Measurements from ENCODE around the gene MAFB.
"Not testable (repeated sequence)": the region's sequence is repeated elsewhere in the genome, so short reads cannot be mapped to it uniquely, and the experiment has no call there.

Gene MAFB

GRCh38 chr20:40689100-40689942 is at the start of gene MAFB:
Gene MAFB (minus strand): TSS chr20:40689236. CDS start chr20:40688850, 386 bp downstream.
- no peak for DNase-seq (ENCODE audit: low read depth)

DNA sequence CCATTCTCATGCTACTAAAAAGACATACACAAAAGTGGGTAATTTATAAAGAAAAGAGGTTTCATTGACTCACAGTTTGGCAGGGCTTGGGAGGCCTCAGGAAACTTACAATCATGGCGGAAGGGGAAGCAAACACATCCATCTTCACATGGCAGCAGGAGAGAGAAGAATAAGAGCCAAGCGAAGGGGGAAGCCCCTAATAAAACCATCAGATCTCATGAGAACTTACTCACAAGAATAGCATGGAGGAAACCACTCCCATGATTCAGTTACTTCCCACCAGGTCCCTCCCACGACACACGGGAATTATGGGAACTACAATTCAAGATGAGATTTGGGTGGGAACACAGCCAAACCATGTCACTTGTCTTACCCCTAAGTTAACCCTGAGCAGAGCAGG is 47.4 kb upstream of the MAFB start:
- DNase-seq (ENCODE audit: low read depth): not testable (repeated sequence)

DNA sequence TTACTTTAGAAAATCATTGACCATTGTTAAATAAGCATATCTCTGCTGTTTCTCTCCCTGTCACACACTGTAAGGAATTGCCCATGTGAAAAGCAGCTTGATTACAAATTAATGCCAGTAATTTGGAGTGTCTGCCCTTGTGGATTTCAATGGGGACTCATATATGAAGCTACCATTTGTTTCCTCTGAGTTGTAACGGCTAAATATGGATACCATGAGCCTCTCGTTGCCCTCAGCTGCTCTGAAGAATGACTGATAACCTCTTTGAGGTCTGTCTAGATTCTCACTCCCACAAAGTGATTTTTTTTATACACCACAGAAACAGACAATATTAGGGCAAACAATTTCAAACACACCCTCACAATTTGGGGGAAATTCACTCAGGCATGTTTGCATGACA is 40.0 kb upstream of the MAFB start:
- no peak for DNase-seq (ENCODE audit: low read depth)

DNA sequence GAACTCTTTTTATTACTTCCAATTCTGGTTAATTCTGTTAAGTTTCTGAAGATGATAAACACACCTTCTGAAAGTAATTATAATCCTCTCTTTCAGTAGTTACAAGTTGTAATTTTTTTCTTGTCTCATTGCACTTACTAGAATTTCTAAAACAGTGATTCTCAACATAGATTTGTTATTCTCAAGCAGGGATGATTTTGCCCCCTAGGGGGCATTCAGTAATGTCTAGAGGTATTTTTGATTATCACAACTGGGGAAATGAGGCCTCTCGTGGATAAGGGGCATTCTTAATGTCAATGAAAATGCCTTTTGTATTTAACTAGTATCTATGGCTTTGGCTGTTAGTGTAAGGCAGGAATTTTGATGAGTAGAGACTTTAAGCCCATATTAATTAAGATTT is 39.4 kb upstream of the MAFB start:
- no peak for DNase-seq (ENCODE audit: low read depth)

DNA sequence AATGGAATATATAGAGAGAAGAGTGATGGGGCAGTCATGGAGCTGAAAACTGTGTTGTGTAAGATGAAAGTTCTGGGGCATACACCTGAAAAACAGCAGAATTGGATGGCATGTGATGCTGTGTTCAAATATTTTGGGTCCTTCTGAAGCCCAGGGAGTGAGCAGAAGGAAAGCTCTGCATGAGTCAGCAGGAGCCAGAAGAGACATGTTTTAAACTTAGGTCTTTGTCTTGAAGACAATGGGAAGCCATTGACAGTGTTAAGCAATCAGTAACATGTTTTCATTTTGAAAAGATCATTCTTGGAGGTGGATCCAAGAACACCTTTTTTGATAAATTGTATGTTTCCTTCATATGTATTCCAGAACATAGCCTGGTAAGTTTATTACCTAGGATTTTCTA is 38.9 kb upstream of the MAFB start:
- DNase-seq (ENCODE audit: low read depth): no peak

DNA sequence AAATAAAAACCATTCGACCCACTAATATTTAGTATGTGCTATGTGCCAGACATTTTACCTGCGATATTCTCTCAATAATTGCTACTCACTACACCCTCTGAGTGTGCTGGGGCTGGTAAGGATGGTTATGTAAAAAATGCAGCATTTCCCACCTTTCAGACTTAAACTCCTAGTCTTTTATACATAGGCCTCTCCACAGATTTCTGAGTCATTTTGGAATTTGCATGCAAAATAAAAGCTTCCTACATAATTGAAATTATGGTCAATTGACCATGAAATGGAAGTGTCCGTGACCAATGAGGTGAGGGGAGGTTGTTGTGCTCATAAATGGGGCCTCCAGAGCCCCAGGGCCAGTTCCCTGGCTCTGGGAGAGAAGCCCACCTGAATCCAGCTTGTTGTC is 37.7 kb upstream of the MAFB start:
- no peak for DNase-seq (ENCODE audit: low read depth)

DNA sequence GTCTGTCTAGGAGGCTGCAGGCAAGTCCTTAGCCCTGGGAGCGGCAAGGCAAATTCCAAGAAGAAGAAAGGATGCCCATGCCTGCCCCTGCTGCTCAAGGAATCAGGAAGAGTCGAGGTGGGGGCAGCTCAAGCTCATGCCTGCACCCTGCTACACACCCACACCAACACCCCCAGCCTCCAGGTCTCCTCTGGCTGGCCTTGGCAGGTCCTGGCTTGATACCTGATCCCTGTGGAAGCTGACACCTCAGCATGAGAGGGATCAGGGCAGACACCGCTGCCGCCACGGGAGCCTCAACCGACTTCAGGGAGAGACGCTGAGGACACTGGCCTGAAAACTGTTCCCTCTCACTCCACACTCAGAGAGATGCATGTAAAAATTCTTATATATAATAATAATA is 35.5 kb upstream of the MAFB start:
- DNase-seq (ENCODE audit: low read depth): no peak

- no peak for DNase-seq (ENCODE audit: low read depth)
Measured at GRCh38 chr20:40720826-40721225, 31.8 kb upstream of the MAFB start.

GRCh38 chr20:40720099-40720498 is 31.1 kb upstream of the MAFB start:
- DNase-seq (ENCODE audit: low read depth): no peak

GRCh38 chr20:40718982-40719729 is 30.1 kb upstream of the MAFB start:
- no peak for DNase-seq (ENCODE audit: low read depth)

- no peak for DNase-seq (ENCODE audit: low read depth)
Measured at GRCh38 chr20:40718214-40718977, 29.4 kb upstream of the MAFB start.

- no peak for DNase-seq (ENCODE audit: low read depth)
Measured at GRCh38 chr20:40717343-40717865, 28.4 kb upstream of the MAFB start.

DNA sequence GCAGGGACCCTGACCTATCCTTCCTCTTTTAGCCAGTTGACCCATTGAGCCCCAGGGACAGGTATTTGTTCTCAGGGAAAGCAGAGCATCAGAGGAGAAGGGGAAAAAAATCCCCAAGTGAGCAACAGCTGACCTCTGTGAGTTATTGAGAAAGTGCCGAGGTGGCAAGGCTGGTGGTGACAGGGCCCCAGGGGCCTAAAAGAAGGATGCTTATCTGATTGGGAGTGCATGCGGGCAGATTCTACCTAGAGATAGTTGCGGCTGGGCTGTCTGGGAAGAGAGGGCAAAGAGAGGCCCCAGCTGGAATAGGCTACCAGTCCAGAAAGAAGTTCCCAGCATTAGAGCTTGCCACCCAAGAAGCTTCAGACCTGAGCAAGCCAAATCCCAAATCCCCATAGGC is 26.5 kb upstream of the MAFB start:
- DNase-seq (ENCODE audit: low read depth): no peak

- DNase-seq (ENCODE audit: low read depth): no peak
Measured at GRCh38 chr20:40714916-40715315, 25.9 kb upstream of the MAFB start.

- DNase-seq (ENCODE audit: low read depth): no peak
Measured at GRCh38 chr20:40714109-40714508, 25.1 kb upstream of the MAFB start.

DNA sequence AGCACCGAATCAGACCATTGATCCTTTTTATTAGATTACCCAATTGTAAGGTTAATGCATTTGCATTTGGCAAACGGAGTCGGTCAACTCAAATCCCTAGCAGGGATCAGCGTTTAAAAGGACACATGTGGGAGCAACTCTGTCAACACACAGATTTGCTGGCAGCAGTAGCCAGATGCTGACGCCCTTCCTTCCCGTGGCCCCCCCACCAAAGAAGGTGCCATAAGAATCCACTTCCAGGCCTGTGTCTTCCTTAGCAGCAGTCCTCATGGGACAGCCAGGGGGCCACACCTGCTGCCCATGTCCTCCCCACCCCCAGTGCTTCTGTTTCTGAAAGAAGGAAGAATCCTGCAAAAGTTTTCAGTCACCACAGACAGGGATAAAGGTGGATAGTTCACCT is 24.5 kb upstream of the MAFB start:
- no peak for DNase-seq (ENCODE audit: low read depth)

GRCh38 chr20:40711079-40711478 is 22.0 kb upstream of the MAFB start:
- DNase-seq (ENCODE audit: low read depth): no peak

DNA sequence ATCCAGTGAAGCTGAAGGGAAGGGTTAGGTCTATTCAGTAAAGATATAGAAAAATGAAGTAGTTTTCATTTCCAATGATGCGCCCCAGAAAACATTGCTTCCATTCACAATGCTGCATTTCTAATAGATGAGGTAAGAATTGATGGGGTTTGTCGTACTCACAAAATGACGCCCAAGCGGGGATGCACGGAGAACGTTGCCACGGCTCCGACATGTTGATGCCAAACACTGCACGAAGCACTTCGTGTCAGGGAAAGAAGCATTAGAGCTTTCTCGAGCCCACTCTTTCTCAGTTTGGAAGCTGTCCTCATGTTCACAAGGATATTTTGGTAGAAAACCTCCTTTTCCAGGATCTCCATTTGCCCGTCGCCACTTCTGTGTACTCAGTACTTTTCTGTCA is 21.6 kb upstream of the MAFB start:
- no peak for DNase-seq (ENCODE audit: low read depth)

- DNase-seq (ENCODE audit: low read depth): no peak
Measured at GRCh38 chr20:40706977-40707582, 18.0 kb upstream of the MAFB start.

GRCh38 chr20:40705413-40705812 is 16.4 kb upstream of the MAFB start:
- DNase-seq (ENCODE audit: low read depth): no peak

DNA sequence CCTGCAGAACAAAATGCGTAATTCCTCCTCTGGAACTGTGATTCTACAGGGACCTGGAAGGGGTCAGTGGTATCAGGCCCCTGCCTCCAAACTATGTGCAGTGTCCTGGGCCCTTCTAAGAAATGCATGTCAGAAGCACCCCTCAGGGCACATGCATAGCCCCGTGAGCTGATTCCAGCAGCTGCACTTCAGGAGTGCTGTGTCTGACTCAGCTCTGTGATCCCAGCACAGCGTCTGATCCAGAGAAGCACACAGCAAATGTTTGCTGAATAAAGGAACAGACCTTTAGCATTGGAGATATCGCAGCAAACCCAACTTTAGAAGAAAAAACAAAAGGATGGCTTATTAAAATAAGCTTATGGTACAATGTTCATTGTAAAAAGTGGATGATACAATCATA is 15.8 kb upstream of the MAFB start:
- DNase-seq (ENCODE audit: low read depth): no peak

DNA sequence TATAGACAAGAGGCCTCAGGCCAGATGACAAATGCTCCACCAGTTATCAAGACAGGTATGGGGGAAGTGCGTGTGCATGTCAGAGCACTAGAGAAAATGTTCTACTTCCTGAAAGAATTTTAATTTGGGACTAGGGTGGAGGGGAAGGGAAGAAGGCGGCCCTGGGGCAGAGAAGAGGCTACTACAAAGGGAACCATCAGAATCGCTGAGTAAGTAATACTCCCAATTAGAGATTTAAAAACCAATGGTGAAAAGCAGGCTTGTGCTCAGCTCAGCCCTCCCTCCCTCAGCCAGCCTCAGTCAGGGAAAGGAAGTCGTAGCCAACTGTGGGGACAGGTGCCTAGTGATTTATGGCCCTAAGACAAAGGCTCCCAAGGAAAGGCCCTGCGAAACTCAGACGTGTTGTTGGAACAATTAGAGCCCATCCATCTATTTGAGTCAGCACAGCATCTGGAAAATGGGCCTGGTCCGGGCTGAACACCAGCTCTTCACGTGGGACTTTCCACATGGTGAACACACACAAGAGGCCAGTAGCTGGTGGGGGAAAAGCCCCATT is 15.0 kb upstream of the MAFB start:
- DNase-seq (ENCODE audit: low read depth): no peak
